HG03442 (cell line): ENCODE results near the gene PTPRN2.

ENCODE experiments used
- ATAC-seq: cut with Tn5 transposase; IDR thresholded peaks from one replicate; pipeline ENCODE4 v1.9.1; 2021; ENCODE audit warnings: mild to moderate bottlenecking, moderate library complexity; ENCODE audit not compliant: unreplicated experiment

The PTPRN2 gene

GRCh38 chr7:157551325-157552070 is 1036.1 kb downstream of the PTPRN2 start:
- ATAC-seq, result no peak

DNA sequence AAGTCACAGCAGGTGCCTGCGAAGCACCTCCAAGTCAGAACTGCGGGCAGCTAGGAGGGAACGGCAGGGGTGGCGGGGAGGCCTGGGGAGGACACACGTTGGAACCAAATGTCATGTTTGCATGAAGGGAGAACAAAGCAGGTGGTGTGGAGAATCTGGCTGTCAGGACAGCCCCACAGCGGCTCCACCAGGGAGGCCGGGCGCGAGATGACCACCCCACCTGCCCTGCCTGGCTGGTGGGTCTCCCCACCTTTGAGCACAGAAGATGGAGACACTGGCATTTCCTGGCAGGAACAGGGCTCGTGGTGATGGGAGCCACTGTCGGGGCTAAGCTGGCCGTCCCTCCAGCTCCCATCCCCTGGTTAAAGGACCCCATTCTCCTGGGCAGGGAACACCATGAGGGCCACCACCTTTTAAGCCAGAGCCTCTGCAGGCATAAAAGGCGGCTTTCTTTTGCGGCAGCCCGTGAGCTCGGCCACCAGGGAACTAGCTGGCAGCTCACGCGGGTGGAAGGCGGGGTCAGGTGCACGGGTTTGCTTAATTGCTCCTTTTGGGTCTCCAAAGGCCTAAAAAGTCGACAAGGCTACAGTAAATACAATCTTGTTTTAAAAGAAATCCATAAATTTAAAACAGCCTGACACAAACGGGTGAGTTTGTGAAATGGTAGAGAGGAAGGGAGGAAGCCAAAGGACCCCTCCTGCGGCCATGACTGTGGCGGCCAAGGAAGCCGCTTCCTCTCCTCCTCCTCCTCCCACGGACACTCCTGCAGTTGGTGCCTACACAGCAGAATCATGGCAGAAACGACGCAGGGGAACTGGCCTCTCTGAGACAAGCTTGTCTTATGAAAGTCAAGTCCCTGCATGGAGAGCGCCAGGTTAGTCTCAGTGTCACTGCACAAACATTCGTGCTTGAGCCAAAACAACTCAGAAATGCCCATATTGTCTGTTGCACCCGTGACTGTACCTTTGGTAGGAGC is 1037.0 kb downstream of the PTPRN2 start:
- ATAC-seq, result no peak

DNA sequence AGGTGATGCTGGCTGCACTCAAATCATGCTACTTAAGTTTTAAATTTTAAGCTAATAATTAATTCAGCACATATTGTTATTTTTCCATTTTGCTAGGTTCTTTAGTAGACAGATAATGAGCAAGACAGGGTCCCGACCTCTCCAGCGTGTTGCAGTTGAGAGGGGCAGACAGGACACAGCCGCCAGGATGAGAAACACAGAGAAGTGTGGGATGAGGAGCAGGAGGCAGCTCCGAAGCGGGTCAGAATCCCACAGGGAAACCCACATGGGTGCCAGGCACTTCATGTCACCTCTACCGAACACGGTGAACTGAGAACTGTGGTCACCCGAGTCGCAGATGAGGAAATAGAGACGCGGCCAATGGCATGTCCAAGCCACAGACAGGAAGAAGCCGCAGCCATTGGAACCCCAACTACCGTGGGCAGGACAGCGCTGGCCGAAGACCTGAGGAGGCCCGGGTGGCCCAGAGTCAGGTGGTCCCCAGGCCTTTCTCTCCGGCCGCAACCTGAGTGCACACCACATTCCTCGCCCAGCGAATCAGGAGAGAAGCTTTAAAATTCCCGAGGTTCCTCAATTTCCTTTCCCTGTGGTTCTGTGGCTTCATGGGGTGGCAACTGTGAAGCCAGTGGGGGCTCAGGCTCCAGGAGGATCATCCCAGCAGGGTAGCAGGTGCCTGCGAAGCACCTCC is 1037.9 kb downstream of the PTPRN2 start:
- no peak for ATAC-seq

GRCh38 chr7:157548691-157549303 is 1038.8 kb downstream of the PTPRN2 start:
- ATAC-seq, result no peak

- no peak for ATAC-seq
These were observed 1040.0 kb downstream of the PTPRN2 start for GRCh38 chr7:157547611-157548010.

- ATAC-seq, result no peak
These were observed 1040.5 kb downstream of the PTPRN2 start for GRCh38 chr7:157547102-157547501.

- ATAC-seq, result no peak
These were observed 1042.0 kb downstream of the PTPRN2 start for GRCh38 chr7:157545681-157546060.

- ATAC-seq, result no peak
These were observed 1042.5 kb downstream of the PTPRN2 start for GRCh38 chr7:157544980-157545680.

- no peak for ATAC-seq
These were observed 1043.4 kb downstream of the PTPRN2 start for GRCh38 chr7:157544226-157544625.

DNA sequence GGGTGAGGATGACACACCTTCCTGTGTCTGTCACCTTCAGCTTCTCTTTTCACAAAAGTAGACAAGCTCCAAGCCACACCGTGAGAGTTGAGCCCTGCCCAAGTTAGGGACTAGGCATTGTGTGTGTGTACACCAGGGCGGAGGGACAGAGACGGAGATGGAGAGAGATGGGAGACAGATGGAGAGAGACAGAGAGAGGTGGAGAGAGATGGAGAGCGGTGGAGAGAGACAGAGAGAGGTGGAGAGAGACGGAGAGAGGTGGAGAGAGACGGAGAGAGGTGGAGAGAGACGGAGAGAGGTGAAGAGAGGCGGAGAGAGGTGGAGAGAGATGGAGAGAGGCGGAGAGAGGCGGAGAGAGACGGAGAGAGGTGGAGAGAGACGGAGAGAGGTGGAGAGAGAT is 1043.8 kb downstream of the PTPRN2 start:
- no peak for ATAC-seq

GRCh38 chr7:157543276-157543675 is 1044.3 kb downstream of the PTPRN2 start:
- ATAC-seq, result no peak

DNA sequence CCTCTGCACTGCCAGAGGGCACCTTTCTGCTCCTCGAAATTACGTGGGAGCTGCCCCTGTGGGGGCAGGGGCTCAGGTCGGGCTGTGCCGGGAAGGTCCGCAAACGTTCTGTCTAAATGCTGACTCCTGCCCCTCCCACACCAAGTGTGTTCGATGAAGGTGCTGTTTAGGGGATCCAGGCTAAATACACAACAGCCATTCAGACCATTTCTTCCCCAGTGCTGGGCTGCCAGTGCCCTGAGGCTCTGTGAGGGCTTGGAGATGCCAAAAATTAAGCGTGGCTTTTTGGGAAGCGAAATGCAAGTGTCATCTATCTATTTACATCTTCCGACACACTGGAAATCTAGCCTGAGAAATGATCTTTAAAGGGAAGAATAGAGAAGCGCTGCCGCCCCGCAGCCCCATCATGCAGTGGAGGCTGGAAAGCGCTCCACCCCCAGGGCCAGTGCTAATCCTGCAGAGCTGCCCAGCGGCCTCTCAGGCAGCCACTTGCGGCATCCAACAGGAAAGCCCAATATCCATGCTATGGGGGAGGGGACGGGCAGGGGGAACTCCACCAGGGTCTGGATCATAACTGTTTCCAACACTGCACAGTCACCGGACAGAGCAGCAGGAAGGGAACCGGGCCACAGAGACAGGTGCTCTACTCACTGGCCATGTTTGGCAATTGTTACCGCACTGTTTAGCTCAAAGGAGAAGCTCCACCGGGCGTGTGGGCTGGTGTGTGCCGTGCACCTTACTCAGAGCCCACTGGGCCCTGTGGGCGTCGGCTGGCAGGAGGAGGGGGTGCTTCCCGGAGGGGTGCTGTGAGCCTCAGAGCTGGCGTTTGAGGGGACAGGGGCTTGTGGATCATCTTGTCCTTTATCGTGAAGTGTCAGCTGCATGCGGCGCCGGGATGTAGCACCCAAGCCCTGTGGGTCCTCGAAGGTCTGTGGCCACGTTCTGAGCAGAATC is 1045.3 kb downstream of the PTPRN2 start:
- no peak for ATAC-seq

- no peak for ATAC-seq
These were observed 1046.1 kb downstream of the PTPRN2 start for GRCh38 chr7:157541295-157542067.

DNA sequence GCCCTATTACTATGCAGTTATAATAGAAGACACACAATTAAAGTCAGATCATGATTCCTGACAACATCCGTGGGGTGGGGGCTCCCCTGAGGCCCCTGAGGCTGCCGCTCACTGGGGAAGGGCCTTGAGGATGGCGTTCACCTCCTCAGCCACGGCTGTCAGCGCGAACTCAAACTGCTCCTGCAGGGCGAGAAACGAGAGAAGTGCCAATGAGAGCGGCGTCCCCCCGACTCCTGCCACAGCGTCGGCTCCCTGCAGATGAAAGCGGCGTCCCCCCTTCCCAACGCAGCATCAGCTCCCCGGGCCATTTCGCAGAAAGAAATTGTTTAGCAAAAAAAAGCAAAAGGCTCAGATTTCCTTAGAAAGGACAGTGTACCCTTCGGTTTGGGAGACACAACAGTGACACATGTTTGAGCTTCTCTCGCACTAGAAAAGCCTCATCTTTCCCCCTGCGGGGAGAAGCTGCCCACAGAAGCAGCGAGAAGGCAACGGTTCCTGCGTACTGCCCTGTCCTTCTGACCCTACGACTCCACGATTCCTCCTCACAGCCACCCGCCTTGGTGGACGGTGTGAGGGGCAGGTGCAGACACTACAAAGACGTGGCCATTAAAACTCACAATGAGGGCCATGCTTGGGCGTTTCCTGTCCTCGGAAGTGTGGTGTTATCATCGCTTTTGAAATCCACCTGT is 1046.9 kb downstream of the PTPRN2 start:
- ATAC-seq, result no peak

DNA sequence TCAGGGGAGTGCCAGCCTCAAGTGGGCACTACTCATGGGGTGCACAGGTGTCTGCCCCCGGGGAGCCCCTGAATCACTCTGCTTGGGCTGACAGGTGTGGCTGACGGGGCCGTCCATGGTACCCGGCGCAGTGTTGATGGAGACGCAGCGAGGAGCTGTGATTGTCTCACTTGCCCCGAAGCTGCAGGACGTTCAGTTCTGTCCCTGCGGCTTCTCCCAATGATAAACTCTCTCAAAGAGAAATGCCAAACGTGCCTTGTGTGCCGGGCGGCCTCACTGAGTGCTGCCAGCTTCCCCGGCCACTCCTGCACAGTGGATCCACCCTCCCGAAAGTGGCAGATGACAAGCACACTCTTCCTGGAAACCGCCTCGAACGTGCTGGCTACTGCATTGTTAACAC is 1047.6 kb downstream of the PTPRN2 start:
- ATAC-seq, result no peak

GRCh38 chr7:157539521-157539920 is 1048.1 kb downstream of the PTPRN2 start:
- no peak for ATAC-seq

DNA sequence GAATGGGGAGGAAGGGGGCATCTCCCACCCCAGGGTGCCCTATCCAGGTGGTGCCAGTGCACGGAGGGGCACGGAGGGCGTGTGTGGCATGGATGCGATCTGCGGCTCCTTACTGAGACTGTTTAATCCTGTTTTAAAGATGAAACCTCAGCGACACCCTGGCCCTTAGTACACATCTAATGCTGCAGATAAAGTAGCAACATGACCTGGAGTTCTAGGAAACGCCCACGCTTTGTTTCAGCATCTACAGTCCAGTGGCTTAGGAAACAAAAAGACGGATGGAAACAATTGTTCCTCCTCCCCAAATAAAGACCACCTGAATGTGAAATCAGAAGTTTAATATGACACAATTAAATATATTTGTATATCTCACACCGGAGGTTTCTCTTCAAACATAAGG is 1048.9 kb downstream of the PTPRN2 start:
- ATAC-seq, result no peak

- ATAC-seq, result no peak
These were observed 1049.3 kb downstream of the PTPRN2 start for GRCh38 chr7:157538321-157538720.
